Activated naive CD8-positive, alpha-beta T cell (primary cell): ENCODE results near the gene NUBP2.
A peak's percentile ranks its signal among the peaks of the same experiment; 100 is the strongest.

Experiments used
- H3K27ac Mint-ChIP-seq: one replicate; pipeline ENCODE4 v1.8.0; 2021; ENCODE audit warnings: mixed read lengths
- H3K27me3 Mint-ChIP-seq: one replicate; pipeline ENCODE4 v1.8.0; 2021; ENCODE audit warnings: mixed read lengths
- H3K36me3 Mint-ChIP-seq: one replicate; pipeline ENCODE4 v1.8.0; 2021; ENCODE audit warnings: mixed read lengths
- H3K4me1 Mint-ChIP-seq: one replicate; pipeline ENCODE4 v1.8.0; 2021; ENCODE audit warnings: low read depth, mixed read lengths
- H3K4me3 Mint-ChIP-seq: one replicate; pipeline ENCODE4 v1.8.0; 2021; ENCODE audit warnings: mild to moderate bottlenecking, mixed read lengths
- H3K9me3 Mint-ChIP-seq: one replicate; pipeline ENCODE4 v1.8.0; 2021; ENCODE audit warnings: low read depth, mixed read lengths

NUBP2 gene

GRCh38 chr16:1781758-1782407 is 877 bp upstream of the NUBP2 start:
- peaks cover 20% of the 10 kb centered on the region for H3K4me1 Mint-ChIP-seq
- peak overlapping the region; percentile 76 for H3K27ac Mint-ChIP-seq
- H3K9me3 Mint-ChIP-seq, result no peaks in the 10 kb centered on the region
- peak overlapping the region; percentile 86 for H3K4me3 Mint-ChIP-seq
- no peaks in the 10 kb centered on the region for H3K36me3 Mint-ChIP-seq
- no peaks in the 10 kb centered on the region for H3K27me3 Mint-ChIP-seq

GRCh38 chr16:1784977-1785845 is 2.5 kb downstream of the NUBP2 start:
- Mint-ChIP-seq H3K27ac (no peak overlapping the region), H3K4me1 (peaks cover 22% of the 10 kb centered on the region), H3K36me3 (no peaks in the 10 kb centered on the region), H3K4me3 (peak overlapping the region; percentile 65), H3K9me3 (no peaks in the 10 kb centered on the region), H3K27me3 (no peaks in the 10 kb centered on the region)

- Mint-ChIP-seq H3K27ac (no peak overlapping the region), H3K4me3 (no peak overlapping the region), H3K9me3 (no peaks in the 10 kb centered on the region), H3K4me1 (peaks cover 22% of the 10 kb centered on the region), H3K27me3 (no peaks in the 10 kb centered on the region), H3K36me3 (no peaks in the 10 kb centered on the region)
Observed at GRCh38 chr16:1785846-1786170, 3.0 kb downstream of the NUBP2 start.

GRCh38 chr16:1786242-1787055 is 3.7 kb downstream of the NUBP2 start:
- Mint-ChIP-seq H3K4me3 (no peak overlapping the region), H3K27ac (no peak overlapping the region)

GRCh38 chr16:1787056-1787321 is 4.2 kb downstream of the NUBP2 start:
- Mint-ChIP-seq H3K4me1 (peaks cover 14% of the 10 kb centered on the region), H3K27me3 (no peaks in the 10 kb centered on the region), H3K27ac (no peak overlapping the region), H3K4me3 (no peak overlapping the region), H3K9me3 (no peaks in the 10 kb centered on the region), H3K36me3 (no peaks in the 10 kb centered on the region)

More at GRCh38 chr16:1786242-1787055, 3.7 kb downstream of the NUBP2 start:
- Mint-ChIP-seq H3K4me1 (peaks cover 18% of the 10 kb centered on the region), H3K36me3 (no peaks in the 10 kb centered on the region), H3K9me3 (no peaks in the 10 kb centered on the region), H3K27me3 (no peaks in the 10 kb centered on the region)

- H3K36me3 Mint-ChIP-seq, result no peaks in the 10 kb centered on the region
- no peak overlapping the region for H3K27ac Mint-ChIP-seq
- no peaks in the 10 kb centered on the region for H3K27me3 Mint-ChIP-seq
- peaks cover 14% of the 10 kb centered on the region for H3K4me1 Mint-ChIP-seq
- H3K9me3 Mint-ChIP-seq, result no peaks in the 10 kb centered on the region
- H3K4me3 Mint-ChIP-seq, result no peak overlapping the region
Observed at GRCh38 chr16:1787322-1788094, 4.7 kb downstream of the NUBP2 start.

GRCh38 chr16:1788095-1788707 is 5.4 kb downstream of the NUBP2 start:
- no peak overlapping the region for H3K27ac Mint-ChIP-seq
- no peaks in the 10 kb centered on the region for H3K27me3 Mint-ChIP-seq
- no peaks in the 10 kb centered on the region for H3K9me3 Mint-ChIP-seq
- H3K4me3 Mint-ChIP-seq, result no peak overlapping the region
- H3K36me3 Mint-ChIP-seq, result no peaks in the 10 kb centered on the region
- H3K4me1 Mint-ChIP-seq, result peaks cover 14% of the 10 kb centered on the region

GRCh38 chr16:1788708-1789100 is 5.9 kb downstream of the NUBP2 start:
- Mint-ChIP-seq H3K4me3 (no peak overlapping the region), H3K27me3 (no peaks in the 10 kb centered on the region), H3K4me1 (peaks cover 10% of the 10 kb centered on the region), H3K36me3 (no peaks in the 10 kb centered on the region), H3K9me3 (no peaks in the 10 kb centered on the region), H3K27ac (no peak overlapping the region)

- H3K27ac Mint-ChIP-seq, result no peak overlapping the region
- no peaks in the 10 kb centered on the region for H3K9me3 Mint-ChIP-seq
- H3K27me3 Mint-ChIP-seq, result no peaks in the 10 kb centered on the region
- no peaks in the 10 kb centered on the region for H3K36me3 Mint-ChIP-seq
- peaks cover 6% of the 10 kb centered on the region for H3K4me1 Mint-ChIP-seq
- H3K4me3 Mint-ChIP-seq, result no peak overlapping the region
Observed at GRCh38 chr16:1789643-1790045, 6.9 kb downstream of the NUBP2 start.

- Mint-ChIP-seq H3K9me3 (no peaks in the 10 kb centered on the region), H3K27ac (no peak overlapping the region), H3K4me3 (no peak overlapping the region), H3K4me1 (peaks cover 2% of the 10 kb centered on the region), H3K36me3 (no peaks in the 10 kb centered on the region), H3K27me3 (no peaks in the 10 kb centered on the region)
Observed at GRCh38 chr16:1790261-1790610, 7.5 kb downstream of the NUBP2 start.

GRCh38 chr16:1790611-1791255 is 8.0 kb downstream of the NUBP2 start:
- peaks cover 2% of the 10 kb centered on the region for H3K4me1 Mint-ChIP-seq
- no peaks in the 10 kb centered on the region for H3K27me3 Mint-ChIP-seq
- H3K4me3 Mint-ChIP-seq, result no peak overlapping the region
- H3K27ac Mint-ChIP-seq, result no peak overlapping the region
- no peaks in the 10 kb centered on the region for H3K9me3 Mint-ChIP-seq
- no peaks in the 10 kb centered on the region for H3K36me3 Mint-ChIP-seq

GRCh38 chr16:1791256-1791942 is 8.6 kb downstream of the NUBP2 start:
- H3K4me1 Mint-ChIP-seq, result peaks cover 2% of the 10 kb centered on the region
- no peaks in the 10 kb centered on the region for H3K36me3 Mint-ChIP-seq
- no peaks in the 10 kb centered on the region for H3K9me3 Mint-ChIP-seq
- H3K4me3 Mint-ChIP-seq, result no peak overlapping the region
- no peaks in the 10 kb centered on the region for H3K27me3 Mint-ChIP-seq
- no peak overlapping the region for H3K27ac Mint-ChIP-seq

GRCh38 chr16:1791943-1792812 is 9.4 kb downstream of the NUBP2 start:
- H3K27me3 Mint-ChIP-seq, result no peaks in the 10 kb centered on the region
- H3K9me3 Mint-ChIP-seq, result no peaks in the 10 kb centered on the region
- no peak overlapping the region for H3K4me3 Mint-ChIP-seq
- peaks cover 2% of the 10 kb centered on the region for H3K4me1 Mint-ChIP-seq
- H3K36me3 Mint-ChIP-seq, result peaks cover 1% of the 10 kb centered on the region
- no peak overlapping the region for H3K27ac Mint-ChIP-seq
